GM18867 (cell line): ENCODE data around the gene ATP9B.
"Not testable (repeated sequence)": the region's sequence is repeated elsewhere in the genome, so short reads cannot be mapped to it uniquely, and the experiment has no call there.

Experiments
- ATAC-seq: cut with Tn5 transposase; IDR thresholded peaks from one replicate; pipeline ENCODE4 v1.9.1; 2021; ENCODE audit warnings: mild to moderate bottlenecking, moderate library complexity; ENCODE audit not compliant: unreplicated experiment

The ATP9B gene

GRCh38 chr18:79352432-79352831, 283.2 kb downstream of the ATP9B start:
- ATAC-seq: no peak

DNA sequence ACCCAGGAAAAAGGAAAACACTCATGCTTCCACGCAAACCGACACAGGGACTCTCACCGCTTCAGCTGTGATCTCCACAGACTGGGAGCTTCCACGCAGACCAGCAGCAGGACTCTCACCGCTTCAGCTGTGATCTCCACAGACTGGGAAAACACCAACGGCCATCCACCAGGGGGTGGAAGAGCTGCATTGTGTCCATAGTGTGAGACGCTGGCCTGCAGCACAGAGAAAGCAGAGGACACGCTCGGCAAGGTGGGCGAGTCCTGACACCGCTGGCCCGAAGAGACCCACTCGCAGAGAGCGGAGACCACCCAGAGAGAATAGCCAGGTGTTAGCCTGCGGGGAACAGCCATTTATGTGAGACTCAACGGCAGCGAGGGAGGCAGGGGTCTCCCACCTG, 284.1 kb downstream of the ATP9B start:
- no peak for ATAC-seq

GRCh38 chr18:79354350-79354749, 285.2 kb downstream of the ATP9B start:
- ATAC-seq: no peak

- peak; percentile 44 for ATAC-seq
These were observed 286.5 kb downstream of the ATP9B start for GRCh38 chr18:79355433-79356335.

DNA sequence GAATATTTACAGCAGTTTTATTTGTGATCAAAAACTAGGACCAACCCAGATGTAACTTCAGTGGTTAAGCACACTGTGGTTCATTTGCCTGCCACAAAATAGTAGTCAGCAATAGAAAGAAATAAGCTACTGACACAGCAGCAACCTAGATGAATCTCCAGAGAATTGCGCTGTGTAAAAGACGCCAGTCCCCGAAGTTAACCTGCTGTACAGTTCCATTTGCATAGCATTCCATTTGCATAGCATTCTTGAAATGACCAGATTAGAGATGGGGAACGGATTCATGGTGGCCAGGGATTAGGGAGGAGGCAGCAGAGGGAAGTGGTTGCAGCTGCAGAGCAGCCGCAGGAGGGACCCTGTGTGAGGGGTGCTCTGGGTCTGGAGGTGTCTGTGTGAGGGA, 287.2 kb downstream of the ATP9B start:
- peak; percentile 89 for ATAC-seq

DNA sequence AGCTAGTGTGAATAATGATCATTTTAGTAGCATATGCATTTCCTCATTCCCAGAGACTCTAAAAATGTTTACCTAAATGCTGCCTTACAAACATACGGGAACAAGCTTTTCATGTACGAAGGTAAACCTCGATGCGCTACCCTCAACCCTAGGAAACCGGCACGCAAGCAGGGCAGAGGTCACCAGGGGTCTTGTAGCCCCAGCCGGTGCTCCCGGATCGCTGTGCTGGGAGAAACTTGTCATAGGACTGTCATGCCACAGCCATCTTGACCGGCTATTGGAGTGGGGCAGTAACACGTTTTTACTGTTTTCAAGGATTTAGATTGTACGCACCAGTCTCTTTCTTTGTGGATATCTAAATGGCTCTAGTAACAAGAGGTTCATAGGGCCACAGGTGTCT, 291.7 kb downstream of the ATP9B start:
- no peak for ATAC-seq

DNA sequence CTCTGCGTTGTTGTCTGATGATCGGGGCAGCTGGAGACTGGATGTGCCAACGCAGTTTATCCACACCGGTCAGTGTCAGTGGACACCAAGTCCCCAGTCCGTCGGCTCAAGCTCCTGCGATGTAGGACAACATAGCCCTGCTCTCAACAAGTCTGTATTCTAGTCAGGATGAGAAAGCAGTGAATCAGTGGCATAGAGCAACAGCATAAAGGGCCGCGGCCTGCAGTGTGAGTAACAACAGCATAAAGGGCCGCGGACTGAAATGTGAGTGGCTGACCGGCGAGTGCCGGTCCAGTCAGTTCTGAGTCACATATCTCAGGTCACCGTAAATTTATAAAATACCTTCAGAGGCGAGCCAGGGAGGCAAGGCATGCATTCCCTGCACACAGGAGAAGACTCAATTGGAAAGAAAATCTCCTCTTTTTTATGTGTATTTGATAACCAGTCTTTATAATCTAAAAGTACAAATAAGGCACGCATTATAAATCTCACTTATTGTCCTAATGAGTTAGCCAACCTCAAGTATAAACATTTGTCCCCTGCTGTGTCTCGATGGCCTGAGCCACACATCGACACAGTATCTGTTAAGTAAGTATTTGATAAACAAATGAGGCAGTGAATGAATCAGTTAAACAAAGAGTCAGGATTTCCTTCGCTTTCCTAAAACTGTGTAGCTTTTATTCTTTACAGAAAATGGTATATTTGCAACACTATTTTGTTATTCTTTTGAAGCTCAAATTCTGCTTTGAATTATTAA, 292.8 kb downstream of the ATP9B start:
- ATAC-seq: no peak

- no peak for ATAC-seq
These were observed 296.5 kb downstream of the ATP9B start for GRCh38 chr18:79365701-79366100.

GRCh38 chr18:79366177-79367094, 297.2 kb downstream of the ATP9B start:
- no peak for ATAC-seq

DNA sequence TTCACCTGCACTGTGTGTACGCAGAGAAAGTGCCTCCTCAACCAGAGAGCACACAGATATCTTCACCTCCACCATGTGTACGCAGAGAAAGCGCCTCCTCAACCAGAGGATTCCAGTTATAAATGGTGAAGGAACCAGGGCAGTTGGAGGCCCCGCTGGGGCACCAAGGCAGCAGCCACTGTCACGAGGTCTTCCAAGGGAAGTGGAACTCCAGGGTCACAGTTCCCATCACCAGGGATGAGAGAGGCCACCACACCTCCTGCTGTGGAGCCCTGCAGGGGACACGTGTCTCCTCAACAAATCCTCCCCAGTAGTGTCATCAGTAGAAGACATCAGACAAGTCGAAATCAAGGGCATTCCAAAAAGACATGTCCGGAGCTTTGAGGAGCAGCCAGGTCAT, 298.3 kb downstream of the ATP9B start:
- ATAC-seq: no peak

DNA sequence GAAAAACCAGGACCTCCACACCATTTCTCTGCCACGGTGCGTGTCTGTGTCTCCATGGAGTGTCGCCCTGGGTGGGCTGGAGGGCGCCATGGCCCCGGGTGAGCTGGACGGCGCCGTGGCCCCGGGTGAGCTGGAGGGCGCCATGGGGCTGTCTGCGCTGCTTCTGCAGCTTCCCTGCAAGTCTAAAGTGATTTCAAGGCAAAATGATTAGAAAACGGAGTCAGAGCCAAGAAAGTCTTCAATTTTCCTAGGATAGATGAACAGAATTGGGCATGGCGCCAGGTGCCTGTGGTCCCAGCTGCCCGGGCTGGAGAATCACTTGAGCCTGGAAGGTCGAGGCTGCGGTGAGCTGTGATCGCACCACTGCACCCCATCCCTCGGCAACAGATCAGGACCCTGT, 298.8 kb downstream of the ATP9B start:
- no peak for ATAC-seq

DNA sequence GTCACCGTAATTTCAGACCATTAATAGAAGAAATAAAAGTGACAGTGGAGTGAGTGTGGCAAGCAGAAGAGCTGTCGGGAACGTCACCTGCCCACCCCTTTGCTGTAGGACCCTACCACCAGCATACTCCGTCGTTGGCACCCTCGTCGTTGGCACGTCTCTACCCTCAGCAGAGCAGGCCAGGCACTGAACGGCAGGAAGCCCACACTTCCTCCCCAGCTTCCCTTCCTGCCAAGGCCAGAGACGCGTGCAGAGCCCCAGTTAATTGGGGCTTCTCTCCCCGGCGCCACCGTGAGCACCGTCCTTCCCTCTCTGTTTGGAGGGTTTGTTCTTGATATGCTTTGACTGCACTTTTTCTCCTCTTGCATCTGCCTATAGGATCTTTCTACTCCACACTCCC, 299.5 kb downstream of the ATP9B start:
- no peak for ATAC-seq

- ATAC-seq: no peak
These were observed 302.4 kb downstream of the ATP9B start for GRCh38 chr18:79371561-79372121.

DNA sequence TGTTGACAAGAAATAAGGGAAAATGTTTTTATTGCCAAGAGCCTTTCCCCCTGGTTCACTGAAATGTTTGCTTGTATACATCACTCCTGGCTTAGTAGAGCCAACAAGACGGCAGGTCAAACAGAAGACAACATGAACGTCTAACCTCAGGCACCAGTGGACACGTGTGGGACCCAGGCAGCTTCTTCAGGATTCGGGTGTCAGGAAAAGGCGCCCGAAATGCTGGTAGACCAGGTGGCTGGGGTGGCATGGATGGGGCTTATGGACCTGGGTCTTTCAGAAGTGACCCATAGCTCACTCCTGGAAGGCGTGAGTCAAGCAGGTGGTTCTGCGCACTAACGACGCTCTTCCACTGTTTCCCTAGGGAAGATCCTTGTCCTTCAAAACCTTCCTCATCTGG, 303.3 kb downstream of the ATP9B start:
- ATAC-seq: no peak

DNA sequence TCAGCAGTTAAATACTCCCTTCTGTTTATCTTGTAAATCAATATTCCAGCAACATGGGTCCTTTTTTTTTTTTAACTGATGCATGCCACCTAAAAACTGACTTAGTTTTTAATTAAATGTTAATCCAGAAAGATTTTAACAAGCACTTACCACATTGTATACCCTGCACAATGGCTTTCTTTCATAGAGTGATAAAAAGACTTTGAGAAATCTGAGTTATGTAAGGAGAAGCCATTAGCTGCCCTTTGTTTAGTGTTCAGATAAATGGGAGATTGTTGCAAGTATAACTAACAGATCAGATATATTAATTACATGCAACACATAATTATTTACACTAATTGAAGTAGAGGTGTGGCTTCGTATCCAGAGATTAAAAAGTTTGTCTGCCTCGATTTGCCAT, 303.8 kb downstream of the ATP9B start:
- no peak for ATAC-seq

GRCh38 chr18:79373736-79374135, 304.5 kb downstream of the ATP9B start:
- ATAC-seq: no peak

DNA sequence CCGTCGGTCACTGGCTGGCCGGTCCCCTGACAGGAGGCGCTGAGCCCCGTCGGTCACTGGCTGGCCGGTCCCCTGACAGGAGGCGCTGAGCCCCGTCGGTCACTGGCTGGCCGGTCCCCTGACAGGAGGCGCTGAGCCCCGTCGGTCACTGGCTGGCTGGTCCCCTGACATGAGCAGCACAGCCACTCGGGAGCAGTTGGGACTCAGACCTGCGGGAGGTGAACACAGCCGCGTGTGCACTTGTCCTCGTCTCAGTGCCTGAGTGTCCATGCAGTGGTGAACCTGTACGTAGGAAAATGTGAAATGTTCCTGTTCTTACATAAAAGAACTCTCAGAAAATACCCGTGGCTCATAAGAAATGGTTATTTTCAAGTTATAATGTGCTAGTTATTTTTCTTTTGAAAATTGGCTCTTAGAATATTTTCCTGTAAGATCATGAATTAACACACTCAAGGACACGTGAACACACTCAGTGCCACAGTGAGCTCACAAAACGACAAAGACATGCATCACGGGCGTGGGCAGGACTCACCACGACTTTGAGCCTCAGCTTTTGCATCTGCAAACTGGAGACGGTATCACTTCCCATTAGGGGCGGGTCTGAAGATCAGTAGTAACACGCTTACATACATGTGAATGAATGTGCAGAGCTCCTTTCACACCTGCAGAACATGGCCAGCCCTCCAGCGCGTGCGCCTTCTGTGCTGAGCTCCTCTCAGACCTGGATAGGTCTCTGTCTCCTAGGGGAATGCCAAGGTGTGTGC, 305.4 kb downstream of the ATP9B start:
- peak; percentile 92 for ATAC-seq

- ATAC-seq: no peak
These were observed 306.4 kb downstream of the ATP9B start for GRCh38 chr18:79375441-79376154.

GRCh38 chr18:79376661-79377060, 307.5 kb downstream of the ATP9B start:
- not testable (repeated sequence) for ATAC-seq
